Measurements from ENCODE around the gene ARNT2. TPM values are rescaled to one million over a fixed set of nuclear protein-coding genes. Genes with fewer than 3 reads are reported as not detected.

The ARNT2 gene
- polyA plus RNA-seq, 2 of the 4 experiments (the other 2 are of a cell fraction) = 8.9 to 17.0 TPM

GRCh38 chr15:80456517-80457492 lies 52.6 kb downstream of the ARNT2 start:
- 40% methylated on average over 4 of the region's 4 CpGs for WGBS (ENCODE audit: missing lambda C conversion rate)
- POLR2A ChIA-PET = no interaction called here
- 0 out of 6 replicates have a peak, but pooled peaks of 1 of the 2 experiments have one; percentile 14 for ATAC-seq
- peaks cover 14% of the 10 kb centered on the region for H3K4me1 ChIP-seq
- TF ChIP-seq POLR2A (IDR thresholded peaks at IDR 0.05; ENCODE audit: low read length) = no peak
- TF ChIP-seq USF2 (IDR thresholded peaks at IDR 0.05) = no peak
- no peak for TF ChIP-seq CTCF (IDR thresholded peaks at IDR 0.05)
- no peak for TF ChIP-seq REST (IDR thresholded peaks at IDR 0.05)
- no peak for TF ChIP-seq RNF2 (IDR thresholded peaks at IDR 0.05; ENCODE audit: borderline replicate concordance, low read depth)
- H3K4me3 ChIP-seq = no peak overlapping the region
- no peak for DNase-seq (ENCODE audit: low read depth in 1 of 2, low spot score in 1 of 2)
- CTCF ChIA-PET = interaction anchor here (0.6 to 12.3 kb wide), 72 partner anchors 10 to 535 kb away, joined by 3 to 228 read pairs (median 4); partner anchors contain the start of genes ABHD17C and CEMIP
- H3K27ac ChIP-seq = 0 out of 6 replicates have a peak overlapping the region, but pooled peaks of 1 of the 2 experiments have one; percentile 9
- H3K4me2 ChIP-seq = peak overlapping the region; percentile 56; the same call in 2 of the 3 replicates
- H3K9me3 ChIP-seq = no peaks in the 10 kb centered on the region
- no peak for FAIRE-seq

DNA sequence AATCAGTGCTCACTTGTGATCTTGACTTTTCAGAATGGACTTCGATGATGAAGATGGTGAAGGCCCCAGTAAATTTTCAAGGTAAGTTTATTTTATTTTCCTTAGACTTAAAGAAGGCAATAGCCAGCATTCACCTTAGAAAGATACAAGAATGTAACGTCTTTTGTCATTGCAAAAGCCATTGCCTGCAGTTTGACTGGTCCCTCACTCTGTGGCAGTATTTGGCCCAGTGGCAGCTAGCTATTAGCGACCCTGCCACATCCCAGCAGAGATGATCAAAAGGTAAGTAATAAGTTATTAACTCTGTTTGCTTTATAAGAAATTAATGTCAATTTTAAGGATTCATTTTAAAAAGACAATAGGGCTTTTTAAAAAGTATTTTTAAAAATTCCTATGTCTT lies 53.7 kb downstream of the ARNT2 start:
- H3K4me1 ChIP-seq = peaks cover 14% of the 10 kb centered on the region
- ATAC-seq = no peak
- H3K4me2 ChIP-seq = no peak overlapping the region
- no peak for TF ChIP-seq CHD4 (IDR thresholded peaks at IDR 0.05; ENCODE audit: borderline replicate concordance)
- 80% methylated on average over 3 of the region's 3 CpGs for WGBS (ENCODE audit: missing lambda C conversion rate)
- peak; percentile 51 for FAIRE-seq
- ChIA-PET CTCF (interaction anchor here (0.7 to 12.3 kb wide), 15 partner anchors 11 to 534 kb away, joined by 3 to 228 read pairs (median 24); partner anchors contain the start of gene CEMIP), POLR2A (no interaction called here)
- no peaks in the 10 kb centered on the region for H3K9me3 ChIP-seq
- H3K27ac ChIP-seq = no peak overlapping the region
- H3K4me3 ChIP-seq = no peak overlapping the region
- DNase-seq (ENCODE audit: low read depth in 1 of 2, low spot score in 1 of 2) = no peak

- CTCF ChIA-PET = interaction anchor here (1.4 to 12.3 kb wide), 6 partner anchors 10 to 512 kb away, joined by 3 to 228 read pairs (median 86); partner anchors contain the start of gene CEMIP
- Histone ChIP-seq H3K9me3 (no peaks in the 10 kb centered on the region), H3K27ac (no peak overlapping the region), H3K4me3 (no peak overlapping the region), H3K4me1 (peaks cover 14% of the 10 kb centered on the region), H3K4me2 (no peak overlapping the region)
- TF ChIP-seq MAZ (IDR thresholded peaks at IDR 0.05; ENCODE audit: borderline replicate concordance, low read depth, low read length) = no peak
- TF ChIP-seq HES2 (IDR thresholded peaks at IDR 0.05) = no peak
- no peak for TF ChIP-seq REST (IDR thresholded peaks at IDR 0.05)
- no peak for TF ChIP-seq EHF (CRISPR knock-in tag; IDR thresholded peaks at IDR 0.05)
- TF ChIP-seq ZC3H11A (IDR thresholded peaks at IDR 0.05) = no peak
- FAIRE-seq (no peak), DNase-seq (ENCODE audit: low read depth in 1 of 2, low spot score in 1 of 2) (no peak), ATAC-seq (no peak)
- POLR2A ChIA-PET = no interaction called here
- WGBS (ENCODE audit: missing lambda C conversion rate) = 95% methylated on average over 2 of the region's 2 CpGs
These were observed 54.4 kb downstream of the ARNT2 start for GRCh38 chr15:80458580-80458979.

All from A549 (cell line).